Effector memory CD4-positive, alpha-beta T cell (primary cell): ENCODE results near the gene CYP2F1.
"Not testable (repeated sequence)": the region's sequence is repeated elsewhere in the genome, so short reads cannot be mapped to it uniquely, and the experiment has no call there.

Experiments used
- DNase-seq, 3 donors: peaks; one replicate each; pipeline ENCODE4 v3.0.0-alpha.2; 2020
- H3K27ac ChIP-seq: 2 replicates; pipeline ENCODE4 v1.7.0; 2013; ENCODE audit warnings: mild to moderate bottlenecking, low read length, moderate library complexity; ENCODE audit not compliant: insufficient read depth, poor library complexity, severe bottlenecking
- H3K27me3 ChIP-seq: replicated peaks from 2 replicates; pipeline ENCODE4 v1.7.0; 2013; ENCODE audit warnings: mild to moderate bottlenecking, low read length; ENCODE audit not compliant: insufficient read depth, control insufficient read depth, poor library complexity, severe bottlenecking
- H3K36me3 ChIP-seq: 2 replicates; pipeline ENCODE4 v1.7.0; 2013; ENCODE audit warnings: mild to moderate bottlenecking, low read length, moderate library complexity; ENCODE audit not compliant: control insufficient read depth, insufficient read depth
- H3K4me1 ChIP-seq: 2 replicates; pipeline ENCODE4 v1.7.0; 2013; ENCODE audit warnings: low read length, mild to moderate bottlenecking; ENCODE audit not compliant: control insufficient read depth, insufficient read depth, poor library complexity, severe bottlenecking
- H3K4me3 ChIP-seq: 2 replicates; pipeline ENCODE4 v1.7.0; 2013; ENCODE audit warnings: low read length, low read depth, mild to moderate bottlenecking; ENCODE audit not compliant: insufficient read depth, poor library complexity, severe bottlenecking
- H3K9me3 ChIP-seq: 2 replicates; pipeline ENCODE4 v1.7.0; 2013; ENCODE audit warnings: mild to moderate bottlenecking, low read length, moderate library complexity; ENCODE audit not compliant: control insufficient read depth

The CYP2F1 gene

GRCh38 chr19:41126765-41127203 is 12.6 kb downstream of the CYP2F1 start:
- H3K9me3 ChIP-seq, H3K27me3 ChIP-seq, H3K27ac ChIP-seq, H3K4me3 ChIP-seq, H3K36me3 ChIP-seq: not testable (repeated sequence)
- DNase-seq: peak; percentile 19 to 46 (median 28)
- peaks cover 16% of the 10 kb centered on the region for H3K4me1 ChIP-seq

GRCh38 chr19:41127362-41127761 is 13.1 kb downstream of the CYP2F1 start:
- not testable (repeated sequence) for H3K27me3 ChIP-seq, H3K36me3 ChIP-seq, H3K4me3 ChIP-seq, DNase-seq, H3K27ac ChIP-seq, H3K9me3 ChIP-seq
- H3K4me1 ChIP-seq: peaks cover 16% of the 10 kb centered on the region

- not testable (repeated sequence) for H3K9me3 ChIP-seq, H3K36me3 ChIP-seq, H3K27me3 ChIP-seq
- peak overlapping the region; percentile 25 for H3K27ac ChIP-seq
- peak overlapping the region; percentile 17 for H3K4me3 ChIP-seq
- H3K4me1 ChIP-seq: peaks cover 16% of the 10 kb centered on the region
- peak; percentile 57 to 80 (median 68) for DNase-seq
Observed at GRCh38 chr19:41127801-41128300, 13.6 kb downstream of the CYP2F1 start.

- DNase-seq: no peak
- Histone ChIP-seq H3K4me1 (peaks cover 16% of the 10 kb centered on the region), H3K27ac (no peak overlapping the region), H3K36me3 (no peaks in the 10 kb centered on the region), H3K4me3 (no peak overlapping the region), H3K9me3 (no peaks in the 10 kb centered on the region), H3K27me3 (no peaks in the 10 kb centered on the region)
Observed at GRCh38 chr19:41128692-41129091, 14.5 kb downstream of the CYP2F1 start.

- Histone ChIP-seq H3K4me3 (no peak overlapping the region), H3K36me3 (no peaks in the 10 kb centered on the region), H3K4me1 (peaks cover 16% of the 10 kb centered on the region), H3K27ac (no peak overlapping the region), H3K27me3 (no peaks in the 10 kb centered on the region), H3K9me3 (no peaks in the 10 kb centered on the region)
- no peak for DNase-seq
Observed at GRCh38 chr19:41131186-41131585, 17.0 kb downstream of the CYP2F1 start.

GRCh38 chr19:41133260-41133659 is 19.0 kb downstream of the CYP2F1 start:
- Histone ChIP-seq H3K4me3 (no peak overlapping the region), H3K27ac (no peak overlapping the region), H3K9me3 (no peaks in the 10 kb centered on the region), H3K27me3 (no peaks in the 10 kb centered on the region), H3K36me3 (no peaks in the 10 kb centered on the region), H3K4me1 (peaks cover 4% of the 10 kb centered on the region)
- no peak for DNase-seq

- Histone ChIP-seq H3K4me1 (no peaks in the 10 kb centered on the region), H3K27ac (no peak overlapping the region), H3K36me3 (no peaks in the 10 kb centered on the region), H3K4me3 (no peak overlapping the region), H3K9me3 (no peaks in the 10 kb centered on the region), H3K27me3 (no peaks in the 10 kb centered on the region)
- DNase-seq: no peak
Observed at GRCh38 chr19:41134616-41135015, 20.4 kb downstream of the CYP2F1 start.

GRCh38 chr19:41135390-41136384 is 21.5 kb downstream of the CYP2F1 start:
- H3K4me3 ChIP-seq: peak overlapping the region; percentile 62
- not testable (repeated sequence) for H3K9me3 ChIP-seq, H3K4me1 ChIP-seq, H3K27me3 ChIP-seq, H3K27ac ChIP-seq, H3K36me3 ChIP-seq
- peak in 2 of 3 donors; percentile 22 to 35 for DNase-seq

- H3K4me3 ChIP-seq: no peak overlapping the region
- no peaks in the 10 kb centered on the region for H3K4me1 ChIP-seq
- DNase-seq: no peak
- no peaks in the 10 kb centered on the region for H3K36me3 ChIP-seq
- H3K27me3 ChIP-seq: no peaks in the 10 kb centered on the region
- no peak overlapping the region for H3K27ac ChIP-seq
- no peaks in the 10 kb centered on the region for H3K9me3 ChIP-seq
Observed at GRCh38 chr19:41136636-41137455, 22.6 kb downstream of the CYP2F1 start.
